ENCODE results near the gene RAET1G.
"Not testable (repeated sequence)": the region's sequence is repeated elsewhere in the genome, so short reads cannot be mapped to it uniquely, and the experiment has no call there.

The RAET1G gene

DNA sequence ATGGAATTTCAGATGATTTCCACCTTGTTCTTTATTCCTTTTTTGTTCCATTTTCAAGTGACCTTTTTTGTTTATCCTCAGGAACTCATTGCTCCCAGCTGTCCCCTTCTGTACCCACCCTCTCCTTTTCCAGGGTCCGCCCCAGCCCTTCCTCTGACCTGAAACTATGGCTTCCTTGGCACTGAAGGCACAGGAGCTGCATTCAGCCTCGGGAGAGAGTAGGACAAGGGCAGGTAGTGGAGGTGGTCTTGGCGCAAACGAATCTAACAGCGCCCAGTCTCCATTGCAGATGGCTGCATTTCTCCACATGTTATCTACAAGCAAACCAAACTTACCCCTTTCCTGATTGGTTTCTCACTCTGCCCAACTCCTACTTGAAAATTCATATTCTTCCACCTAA lies 10.1 kb upstream of the RAET1G start:
- H2AFZ ChIP-seq (ENCODE audit: low read length, unreplicated experiment) = no peak overlapping the region
- H3K36me3 ChIP-seq (ENCODE audit: insufficient read depth, low read length) = no peaks in the 10 kb centered on the region
- H3K4me1 ChIP-seq (ENCODE audit: control insufficient read depth, insufficient read depth, low read length, unreplicated experiment) = no peaks in the 10 kb centered on the region
- H3K79me2 ChIP-seq (ENCODE audit: control insufficient read depth, insufficient read depth, low read length, unreplicated experiment) = no peaks in the 10 kb centered on the region
- H3K27me3 ChIP-seq (ENCODE audit: insufficient read depth, low read length) = peaks cover 42% of the 10 kb centered on the region
- no peak overlapping the region for H3K4me3 ChIP-seq (ENCODE audit: low read depth, low read length)
- no peak overlapping the region for H3K27ac ChIP-seq (ENCODE audit: low read depth, low read length)

DNA sequence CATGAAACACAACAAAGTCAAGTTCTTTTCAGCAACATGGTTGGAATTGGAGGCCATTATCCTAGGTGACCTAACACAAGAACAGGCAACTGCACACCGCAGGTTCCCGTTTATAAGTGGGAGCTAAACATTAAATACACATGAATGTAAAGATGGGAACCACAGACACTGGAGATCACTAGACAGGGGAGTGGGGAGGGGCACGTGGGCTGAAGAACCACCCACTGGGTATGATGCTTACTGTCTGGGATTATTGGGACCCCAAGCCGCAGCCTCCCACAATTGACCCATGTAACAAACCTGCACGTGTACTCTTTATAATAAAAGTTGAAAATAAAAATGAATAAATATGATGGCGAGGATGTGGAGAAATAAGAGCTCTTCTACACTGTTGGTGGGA lies 8.6 kb upstream of the RAET1G start:
- Histone ChIP-seq H3K27ac (ENCODE audit: low read depth, low read length) (no peak overlapping the region), H3K79me2 (ENCODE audit: control insufficient read depth, insufficient read depth, low read length, unreplicated experiment) (no peaks in the 10 kb centered on the region), H3K27me3 (ENCODE audit: insufficient read depth, low read length) (peaks cover 29% of the 10 kb centered on the region), H3K4me3 (ENCODE audit: low read depth, low read length) (no peak overlapping the region), H3K4me1 (ENCODE audit: control insufficient read depth, insufficient read depth, low read length, unreplicated experiment) (no peaks in the 10 kb centered on the region), H2AFZ (ENCODE audit: low read length, unreplicated experiment) (no peak overlapping the region), H3K36me3 (ENCODE audit: insufficient read depth, low read length) (no peaks in the 10 kb centered on the region)

DNA sequence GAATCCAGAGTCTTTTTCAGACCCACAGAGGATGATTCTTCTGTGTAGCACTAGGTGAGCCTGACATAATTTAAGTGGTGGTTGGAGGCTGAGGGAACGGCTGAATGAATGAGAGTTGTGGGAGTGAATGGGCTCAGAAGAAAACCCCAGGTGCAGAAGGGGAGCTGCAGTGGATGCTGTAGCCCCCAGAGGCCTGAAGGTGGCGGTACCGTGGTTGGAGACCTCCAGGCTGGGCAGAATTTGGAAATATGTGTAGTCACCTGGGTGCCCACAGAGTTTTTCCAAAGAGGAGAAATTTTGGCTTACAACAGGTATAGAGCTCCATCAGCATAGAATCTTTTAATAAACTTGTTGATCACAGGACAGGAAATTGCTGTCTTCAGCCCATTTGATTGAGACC lies 6.5 kb upstream of the RAET1G start:
- no peaks in the 10 kb centered on the region for H3K36me3 ChIP-seq (ENCODE audit: insufficient read depth, low read length)
- H3K27ac ChIP-seq (ENCODE audit: low read depth, low read length) = no peak overlapping the region
- H3K27me3 ChIP-seq (ENCODE audit: insufficient read depth, low read length) = peaks cover 23% of the 10 kb centered on the region
- no peak overlapping the region for H3K4me3 ChIP-seq (ENCODE audit: low read depth, low read length)
- no peaks in the 10 kb centered on the region for H3K79me2 ChIP-seq (ENCODE audit: control insufficient read depth, insufficient read depth, low read length, unreplicated experiment)
- H2AFZ ChIP-seq (ENCODE audit: low read length, unreplicated experiment) = no peak overlapping the region
- H3K4me1 ChIP-seq (ENCODE audit: control insufficient read depth, insufficient read depth, low read length, unreplicated experiment) = peaks cover 11% of the 10 kb centered on the region

DNA sequence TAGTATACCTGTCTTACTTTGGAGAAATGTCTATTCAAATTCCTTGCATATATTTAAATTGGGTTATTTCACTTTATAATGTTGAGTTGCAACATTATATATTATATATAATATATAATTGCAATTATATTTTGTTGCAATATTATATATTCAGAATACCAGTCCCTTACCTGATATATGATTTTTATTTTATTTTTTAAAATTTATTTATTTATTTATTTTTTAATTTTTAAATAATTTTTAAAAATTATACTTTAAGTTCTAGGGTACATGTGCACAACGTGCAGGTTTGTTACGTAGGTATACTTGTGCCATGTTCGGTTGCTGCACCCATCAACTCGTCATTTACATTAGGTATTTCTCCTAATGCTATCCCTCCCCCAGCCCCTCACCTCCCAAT lies 4.1 kb upstream of the RAET1G start:
- not testable (repeated sequence) for H2AFZ ChIP-seq (ENCODE audit: low read length, unreplicated experiment); H3K27ac ChIP-seq (ENCODE audit: low read depth, low read length); H3K36me3 ChIP-seq (ENCODE audit: insufficient read depth, low read length); H3K4me3 ChIP-seq (ENCODE audit: low read depth, low read length); H3K79me2 ChIP-seq (ENCODE audit: control insufficient read depth, insufficient read depth, low read length, unreplicated experiment)
- Histone ChIP-seq H3K27me3 (ENCODE audit: insufficient read depth, low read length) (peaks cover 23% of the 10 kb centered on the region), H3K4me1 (ENCODE audit: control insufficient read depth, insufficient read depth, low read length, unreplicated experiment) (peaks cover 11% of the 10 kb centered on the region)

DNA sequence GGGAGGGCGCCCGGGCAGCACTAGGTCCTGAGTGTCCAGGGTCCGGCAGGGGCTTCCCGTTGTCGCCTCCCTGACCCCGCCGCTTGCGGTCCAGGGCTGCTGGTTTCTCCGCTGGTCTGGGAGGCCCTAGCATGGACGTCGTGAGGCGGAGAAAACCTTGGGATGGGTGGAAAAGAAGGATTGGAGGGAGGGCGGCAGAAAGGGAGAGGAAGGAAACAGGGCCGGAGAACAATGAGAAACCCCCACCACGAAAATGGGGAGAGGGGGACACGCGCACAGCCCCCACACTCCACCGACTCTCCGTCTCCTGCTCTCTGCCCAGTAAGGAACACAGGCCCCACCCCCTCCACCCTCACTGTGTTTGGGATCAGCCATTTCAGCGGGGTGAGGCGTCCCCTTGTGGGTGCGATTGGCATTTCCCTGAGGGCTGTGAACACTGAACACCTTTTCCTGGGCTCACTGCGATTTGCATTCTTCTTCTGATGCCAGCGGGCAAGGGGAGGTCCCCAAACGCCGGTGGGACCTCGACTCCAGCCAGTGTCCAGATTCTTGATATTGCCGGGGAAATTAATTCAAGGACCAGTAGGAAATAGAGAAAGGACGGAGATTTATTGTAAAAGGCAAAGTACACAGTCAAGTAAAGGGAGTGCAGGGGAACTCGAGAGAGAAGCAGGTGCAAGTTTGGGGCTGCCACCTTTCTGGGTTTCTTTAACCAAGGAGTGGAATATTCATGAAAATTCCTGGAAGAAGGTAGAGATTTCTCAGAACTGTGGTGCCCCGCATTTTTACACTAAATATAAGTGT lies 3.3 kb upstream of the RAET1G start:
- Histone ChIP-seq H3K4me3 (ENCODE audit: low read depth, low read length) (peak overlapping the region; percentile 74), H3K27ac (ENCODE audit: low read depth, low read length) (no peak overlapping the region), H3K79me2 (ENCODE audit: control insufficient read depth, insufficient read depth, low read length, unreplicated experiment) (no peaks in the 10 kb centered on the region), H3K4me1 (ENCODE audit: control insufficient read depth, insufficient read depth, low read length, unreplicated experiment) (peaks cover 11% of the 10 kb centered on the region), H2AFZ (ENCODE audit: low read length, unreplicated experiment) (peak overlapping the region; percentile 91), H3K27me3 (ENCODE audit: insufficient read depth, low read length) (peaks cover 21% of the 10 kb centered on the region), H3K36me3 (ENCODE audit: insufficient read depth, low read length) (no peaks in the 10 kb centered on the region)

DNA sequence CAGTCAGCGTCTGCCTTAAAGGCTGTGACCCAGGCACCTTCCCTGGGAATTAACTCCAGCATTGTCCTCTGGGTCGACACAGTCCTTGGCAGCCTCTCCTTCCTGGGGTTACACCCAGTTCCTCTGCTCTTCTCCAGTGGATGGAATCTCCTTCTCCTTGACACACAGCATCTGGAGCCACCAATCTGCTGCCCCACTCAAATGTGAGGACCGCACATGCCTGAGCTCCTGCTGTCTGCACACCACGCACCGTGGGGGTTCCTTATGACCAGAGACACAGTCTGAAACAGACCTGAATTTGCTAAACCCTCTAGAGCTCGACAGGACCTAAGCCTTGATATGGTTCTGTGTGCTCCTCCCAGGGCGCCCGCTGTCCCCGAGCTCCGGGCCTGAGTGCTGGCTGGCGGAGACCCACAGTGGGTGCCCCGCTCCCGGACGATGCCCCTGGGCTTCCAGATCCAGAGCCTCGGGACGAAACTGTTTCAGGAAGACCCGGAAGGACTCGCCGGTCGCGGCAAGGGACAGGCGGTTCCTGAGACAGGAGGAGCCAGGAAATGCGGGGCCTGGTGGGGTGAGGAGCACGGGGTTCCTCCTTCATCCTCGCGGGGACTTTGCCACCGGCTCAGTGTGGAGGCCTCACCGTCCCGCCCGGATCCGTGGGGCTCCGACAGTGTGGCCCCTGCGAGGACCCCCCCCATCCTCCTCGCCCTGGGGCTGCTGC lies 2.5 kb upstream of the RAET1G start:
- H3K27ac ChIP-seq (ENCODE audit: low read depth, low read length) = no peak overlapping the region
- H3K36me3 ChIP-seq (ENCODE audit: insufficient read depth, low read length) = no peaks in the 10 kb centered on the region
- peaks cover 15% of the 10 kb centered on the region for H3K27me3 ChIP-seq (ENCODE audit: insufficient read depth, low read length)
- no peaks in the 10 kb centered on the region for H3K79me2 ChIP-seq (ENCODE audit: control insufficient read depth, insufficient read depth, low read length, unreplicated experiment)
- peak overlapping the region; percentile 91 for H2AFZ ChIP-seq (ENCODE audit: low read length, unreplicated experiment)
- H3K4me1 ChIP-seq (ENCODE audit: control insufficient read depth, insufficient read depth, low read length, unreplicated experiment) = peaks cover 11% of the 10 kb centered on the region
- H3K4me3 ChIP-seq (ENCODE audit: low read depth, low read length) = peak overlapping the region; percentile 74

DNA sequence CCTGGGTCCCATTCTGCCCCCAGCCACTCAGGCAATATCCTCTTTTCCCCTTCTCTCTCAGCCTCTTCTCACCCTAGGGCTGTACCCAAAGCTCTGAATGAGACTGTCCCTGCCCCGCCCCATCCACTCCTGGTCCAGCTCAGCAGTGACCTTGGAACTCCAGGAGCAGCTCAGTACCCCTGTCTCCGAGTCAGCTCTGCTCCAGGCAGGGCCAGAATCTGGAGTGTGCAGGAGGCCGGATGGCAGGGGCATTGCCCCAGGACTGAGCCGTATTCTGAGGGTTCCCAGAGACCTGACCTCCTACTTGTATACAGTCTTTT lies 2.0 kb upstream of the RAET1G start:
- Histone ChIP-seq H3K27ac (ENCODE audit: low read depth, low read length) (no peak overlapping the region), H3K27me3 (ENCODE audit: insufficient read depth, low read length) (peaks cover 10% of the 10 kb centered on the region), H3K36me3 (ENCODE audit: insufficient read depth, low read length) (no peaks in the 10 kb centered on the region), H2AFZ (ENCODE audit: low read length, unreplicated experiment) (no peak overlapping the region), H3K4me3 (ENCODE audit: low read depth, low read length) (no peak overlapping the region), H3K79me2 (ENCODE audit: control insufficient read depth, insufficient read depth, low read length, unreplicated experiment) (no peaks in the 10 kb centered on the region), H3K4me1 (ENCODE audit: control insufficient read depth, insufficient read depth, low read length, unreplicated experiment) (peaks cover 11% of the 10 kb centered on the region)

DNA sequence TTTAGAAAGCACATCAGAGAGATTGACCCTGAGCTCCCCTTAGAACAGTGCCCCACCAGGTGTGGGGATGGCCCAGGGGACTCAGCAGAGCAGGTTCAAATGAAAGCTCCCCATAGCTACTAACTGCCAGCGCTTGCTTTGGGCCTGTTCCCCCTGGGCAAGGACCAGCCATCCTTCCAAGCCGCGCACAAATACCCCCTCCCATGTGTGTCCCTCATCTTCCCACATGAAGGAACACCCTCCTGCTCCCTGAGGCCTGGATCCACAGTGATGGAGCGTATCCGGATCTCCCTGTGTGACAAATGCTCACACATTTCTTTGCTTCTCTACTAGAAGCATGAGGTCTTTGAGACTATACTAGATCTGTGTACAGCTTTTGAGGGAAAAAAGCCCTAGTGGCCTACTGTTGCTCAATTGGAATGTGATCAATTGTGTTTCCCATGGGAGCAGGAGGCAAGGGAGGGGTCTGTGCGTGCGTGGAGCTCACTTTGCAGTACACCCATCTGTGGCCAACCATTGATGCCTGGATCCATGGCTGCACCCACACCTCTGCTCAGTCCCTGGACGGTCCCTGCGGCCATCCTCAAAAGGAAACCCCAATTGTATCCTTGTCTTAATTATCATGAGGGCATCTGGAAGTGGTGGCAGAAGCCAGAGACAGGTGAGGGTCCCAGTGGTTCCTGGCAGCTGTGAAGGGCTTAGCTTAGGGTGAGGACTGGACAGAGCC lies 1.4 kb upstream of the RAET1G start:
- Histone ChIP-seq H3K79me2 (ENCODE audit: control insufficient read depth, insufficient read depth, low read length, unreplicated experiment) (no peaks in the 10 kb centered on the region), H2AFZ (ENCODE audit: low read length, unreplicated experiment) (no peak overlapping the region), H3K4me3 (ENCODE audit: low read depth, low read length) (no peak overlapping the region), H3K27ac (ENCODE audit: low read depth, low read length) (no peak overlapping the region), H3K27me3 (ENCODE audit: insufficient read depth, low read length) (peaks cover 5% of the 10 kb centered on the region), H3K36me3 (ENCODE audit: insufficient read depth, low read length) (no peaks in the 10 kb centered on the region), H3K4me1 (ENCODE audit: control insufficient read depth, insufficient read depth, low read length, unreplicated experiment) (peaks cover 11% of the 10 kb centered on the region)

DNA sequence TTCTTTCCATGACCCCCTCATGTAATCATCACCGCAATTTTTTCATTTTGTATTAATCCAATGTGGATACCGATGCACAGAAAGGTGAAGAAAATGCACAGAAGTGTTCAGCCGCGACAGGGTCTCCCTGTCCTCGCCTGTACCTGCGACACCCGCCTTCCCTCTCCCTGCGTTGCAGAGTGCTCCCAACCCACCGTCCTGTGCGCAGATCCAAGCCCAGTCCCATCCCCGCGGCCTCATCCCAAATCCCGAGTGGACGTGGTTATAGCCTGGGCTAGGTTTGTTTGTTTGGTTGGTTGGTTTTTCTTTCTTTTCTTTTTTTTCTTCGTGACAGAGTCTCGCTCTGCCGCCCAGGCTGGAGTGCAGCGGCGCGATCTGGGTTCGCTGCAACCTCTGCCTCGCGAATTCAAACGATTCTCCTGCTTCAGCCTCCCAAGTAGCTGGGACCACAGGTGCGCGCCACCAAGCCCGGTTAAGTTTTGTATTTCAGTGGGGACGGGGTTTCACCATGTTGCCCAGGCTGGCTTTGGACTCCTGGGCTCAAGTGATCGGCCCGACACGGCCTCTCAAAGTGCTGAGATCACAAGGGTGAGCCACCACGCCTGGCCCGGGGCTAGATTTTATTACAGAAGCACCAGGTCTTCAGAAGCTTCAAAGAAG lies 536 bp upstream of the RAET1G start:
- Histone ChIP-seq H3K36me3 (ENCODE audit: insufficient read depth, low read length) (no peaks in the 10 kb centered on the region), H3K4me3 (ENCODE audit: low read depth, low read length) (peak overlapping the region; percentile 74), H3K27ac (ENCODE audit: low read depth, low read length) (no peak overlapping the region), H2AFZ (ENCODE audit: low read length, unreplicated experiment) (no peak overlapping the region), H3K27me3 (ENCODE audit: insufficient read depth, low read length) (no peaks in the 10 kb centered on the region), H3K79me2 (ENCODE audit: control insufficient read depth, insufficient read depth, low read length, unreplicated experiment) (no peaks in the 10 kb centered on the region), H3K4me1 (ENCODE audit: control insufficient read depth, insufficient read depth, low read length, unreplicated experiment) (peaks cover 11% of the 10 kb centered on the region)

DNA sequence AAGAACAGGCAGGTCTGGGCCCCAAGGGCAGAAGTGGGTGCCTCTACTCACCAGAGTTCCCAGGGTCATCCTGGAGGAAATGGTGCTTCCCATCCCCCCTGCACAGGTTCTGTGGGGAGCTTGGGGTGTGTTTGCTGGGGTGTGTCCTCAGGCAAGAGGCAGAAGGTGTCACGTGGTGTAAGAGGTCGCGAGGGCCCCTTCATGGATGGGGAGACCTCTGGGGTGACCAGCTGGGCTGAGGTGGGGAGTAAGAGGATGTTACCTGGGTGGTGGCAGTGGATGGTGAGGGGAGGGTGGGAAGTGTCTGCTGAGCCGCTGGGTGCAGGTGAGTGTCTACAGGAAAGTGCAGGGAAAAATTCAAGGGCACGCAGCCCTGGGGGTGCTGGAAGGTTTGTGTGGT lies 830 bp downstream of the RAET1G start:
- not testable (repeated sequence) for H3K36me3 ChIP-seq (ENCODE audit: insufficient read depth, low read length); H2AFZ ChIP-seq (ENCODE audit: low read length, unreplicated experiment); H3K27ac ChIP-seq (ENCODE audit: low read depth, low read length); H3K27me3 ChIP-seq (ENCODE audit: insufficient read depth, low read length); H3K79me2 ChIP-seq (ENCODE audit: control insufficient read depth, insufficient read depth, low read length, unreplicated experiment)
- H3K4me3 ChIP-seq (ENCODE audit: low read depth, low read length) = peak overlapping the region; percentile 74
- peaks cover 11% of the 10 kb centered on the region for H3K4me1 ChIP-seq (ENCODE audit: control insufficient read depth, insufficient read depth, low read length, unreplicated experiment)

Measured in ACC112 (cell line).